ENCODE data around the gene LMNA.

GRCh38 chr1:156115514-156116374, 1.2 kb downstream of the LMNA start:
- TF ChIP-seq CTCF (IDR thresholded peaks at IDR 0.05) (peak in 1 of 6 experiments; percentile 6), POLR2AphosphoS5 (IDR thresholded peaks at IDR 0.05) (peak; percentile 58 to 64)
